HPDE6-E6E7 (cell line): ENCODE measurements around the gene GNB2.

ENCODE experiments used
- DNase-seq: peaks from one replicate; pipeline ENCODE4 v3.0.0; 2011; ENCODE audit warnings: missing footprints; ENCODE audit errors: extremely low spot score

GNB2 gene

GRCh38 chr7:100726996-100727761 lies 53.6 kb downstream of the GNB2 start:
- no peak for DNase-seq

GRCh38 chr7:100728196-100728595 lies 54.7 kb downstream of the GNB2 start:
- DNase-seq: no peak
